Superior temporal gyrus (tissue), 1 donor: ENCODE results near the gene COL17A1.

Experiments used
- DNase-seq: peaks from one replicate; pipeline ENCODE4 v3.0.0-alpha.2; 2016; ENCODE audit errors: extremely low spot score

The COL17A1 gene

GRCh38 chr10:104053201-104053600, 32.5 kb downstream of the COL17A1 start:
- no peak for DNase-seq

- DNase-seq = no peak
Observed at GRCh38 chr10:104052431-104052830, 33.2 kb downstream of the COL17A1 start.

- no peak for DNase-seq
Observed at GRCh38 chr10:104049504-104050250, 36.0 kb downstream of the COL17A1 start.

GRCh38 chr10:104046651-104047050, 39.0 kb downstream of the COL17A1 start:
- DNase-seq = no peak

GRCh38 chr10:104045151-104046089, 40.3 kb downstream of the COL17A1 start:
- DNase-seq = peak; percentile 88

- DNase-seq = no peak
Observed at GRCh38 chr10:104043854-104044253, 41.8 kb downstream of the COL17A1 start.

- DNase-seq = no peak
Observed at GRCh38 chr10:104043185-104043830, 42.4 kb downstream of the COL17A1 start.

GRCh38 chr10:104041891-104042535, 43.7 kb downstream of the COL17A1 start:
- no peak for DNase-seq

- no peak for DNase-seq
Observed at GRCh38 chr10:104040862-104041789, 44.6 kb downstream of the COL17A1 start.

GRCh38 chr10:104040382-104040781, 45.3 kb downstream of the COL17A1 start:
- no peak for DNase-seq

- no peak for DNase-seq
Observed at GRCh38 chr10:104038958-104039752, 46.5 kb downstream of the COL17A1 start.

- no peak for DNase-seq
Observed at GRCh38 chr10:104038537-104038936, 47.1 kb downstream of the COL17A1 start.

GRCh38 chr10:104037261-104037951, 48.3 kb downstream of the COL17A1 start:
- no peak for DNase-seq

GRCh38 chr10:104036518-104037260, 49.0 kb downstream of the COL17A1 start:
- DNase-seq = no peak

GRCh38 chr10:104036069-104036384, 49.7 kb downstream of the COL17A1 start:
- DNase-seq = no peak

GRCh38 chr10:104035194-104036068, 50.2 kb downstream of the COL17A1 start:
- no peak for DNase-seq

GRCh38 chr10:104034401-104035193, 51.1 kb downstream of the COL17A1 start:
- no peak for DNase-seq
